Measurements from ENCODE around the gene NBPF12.
"Not testable (repeated sequence)": the region's sequence is repeated elsewhere in the genome, so short reads cannot be mapped to it uniquely, and the experiment has no call there.

The NBPF12 gene

DNA sequence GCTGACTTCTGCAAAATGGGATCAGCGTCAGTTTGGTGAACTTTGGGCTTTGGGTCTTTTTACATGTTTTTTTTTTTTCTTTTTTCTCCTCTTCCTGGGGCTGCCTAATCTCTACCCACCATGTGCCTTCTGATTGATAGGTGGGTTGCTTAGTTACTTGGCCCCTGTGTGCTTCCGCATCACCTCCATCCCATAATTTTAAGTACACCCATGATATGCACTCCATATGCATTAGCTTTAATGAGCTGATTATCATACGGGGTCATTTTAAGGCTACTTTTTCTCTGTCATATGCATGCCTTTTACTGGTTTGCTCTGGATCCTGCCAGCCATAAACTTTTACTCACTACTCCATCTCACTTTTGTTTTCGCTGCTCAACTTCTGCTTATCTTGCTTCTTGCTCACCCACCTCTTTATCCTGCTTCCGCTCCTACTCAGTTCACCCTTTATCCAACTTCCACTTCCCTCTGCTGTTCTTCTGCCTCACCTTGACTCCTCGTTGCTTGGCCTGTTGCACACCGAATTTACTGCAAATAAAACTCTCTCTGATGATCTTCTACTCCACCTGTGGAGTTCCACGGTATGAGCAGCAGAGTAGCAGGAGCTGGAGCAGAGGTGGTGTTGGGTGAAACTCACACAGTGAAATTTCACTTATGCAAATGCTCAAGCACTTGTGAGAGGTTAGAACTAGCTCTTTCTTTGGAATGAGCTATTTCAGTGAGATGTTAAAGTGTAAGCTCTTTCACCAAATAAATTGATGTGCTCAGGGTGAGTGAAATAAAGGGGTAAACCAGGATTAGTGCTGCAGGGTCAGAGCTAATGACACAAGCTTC is 3.5 kb upstream of the NBPF12 start:
- H3K4me1 ChIP-seq (ENCODE audit: control insufficient read depth, insufficient read depth, low read length); H3K4me2 ChIP-seq (ENCODE audit: low read length); H3K27me3 ChIP-seq (ENCODE audit: control insufficient read depth, insufficient read depth, low read length); H3K36me3 ChIP-seq (ENCODE audit: insufficient read depth, low read length); H3K9ac ChIP-seq (ENCODE audit: low read depth, low read length); H3K9me3 ChIP-seq (replicated peaks; ENCODE audit: low read length); H3K4me3 ChIP-seq (ENCODE audit: low read length): not testable (repeated sequence)

GRCh38 chr1:146937462-146937861 is 662 bp upstream of the NBPF12 start:
- H3K9me3 ChIP-seq (replicated peaks; ENCODE audit: low read length); H3K4me2 ChIP-seq (ENCODE audit: low read length); H3K4me1 ChIP-seq (ENCODE audit: control insufficient read depth, insufficient read depth, low read length); H3K36me3 ChIP-seq (ENCODE audit: insufficient read depth, low read length); H3K27me3 ChIP-seq (ENCODE audit: control insufficient read depth, insufficient read depth, low read length); H3K9ac ChIP-seq (ENCODE audit: low read depth, low read length); H3K4me3 ChIP-seq (ENCODE audit: low read length): not testable (repeated sequence)

DNA sequence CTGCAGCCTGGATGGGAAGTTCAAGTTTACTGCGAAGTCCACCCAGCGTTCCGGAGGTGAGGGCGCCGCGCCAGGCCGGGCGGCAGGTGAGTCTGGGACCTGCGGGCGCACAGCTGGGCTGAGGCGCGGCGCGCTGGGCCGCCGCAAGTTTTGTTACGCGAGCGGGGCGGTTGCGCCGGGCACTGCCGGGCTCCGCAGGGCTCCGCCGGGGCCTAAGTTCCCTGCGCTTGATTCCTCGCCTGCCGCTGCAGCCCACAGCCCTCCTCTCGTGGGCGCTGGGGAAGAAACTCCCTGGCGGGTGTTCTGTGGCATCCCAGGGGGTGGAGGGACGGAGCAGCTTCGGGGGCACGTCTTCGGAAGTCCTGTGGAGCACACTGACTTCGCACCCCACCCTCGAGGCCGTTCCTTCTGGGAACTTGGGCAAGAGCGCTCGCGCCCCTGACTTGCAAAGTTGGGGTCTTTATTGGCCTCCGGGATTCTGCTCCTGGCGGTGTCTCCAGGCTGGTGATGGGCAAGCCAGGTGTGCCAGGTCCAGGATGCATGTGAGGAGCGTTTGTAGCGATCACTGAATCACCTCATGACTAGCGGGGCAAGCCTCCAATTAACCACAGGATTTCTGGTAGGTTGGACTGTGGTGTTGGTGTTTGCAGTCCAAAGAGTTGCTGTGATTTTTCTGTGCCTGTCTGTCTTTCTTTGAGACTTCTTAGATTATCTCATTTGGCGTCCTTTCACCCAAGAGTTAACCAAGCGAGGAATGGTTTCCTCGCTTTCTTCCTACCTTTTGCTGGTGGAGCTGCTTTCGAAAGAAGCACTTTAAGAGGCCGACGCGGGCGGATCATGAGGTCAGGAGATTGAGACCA is 1.0 kb downstream of the NBPF12 start:
- not testable (repeated sequence) for H3K4me1 ChIP-seq (ENCODE audit: control insufficient read depth, insufficient read depth, low read length); H3K36me3 ChIP-seq (ENCODE audit: insufficient read depth, low read length); H3K27me3 ChIP-seq (ENCODE audit: control insufficient read depth, insufficient read depth, low read length); H3K9me3 ChIP-seq (replicated peaks; ENCODE audit: low read length)
- H3K9ac ChIP-seq (ENCODE audit: low read depth, low read length) = peak overlapping the region; percentile 88
- H3K4me3 ChIP-seq (ENCODE audit: low read length) = peak overlapping the region; percentile 81
- H3K4me2 ChIP-seq (ENCODE audit: low read length) = peak overlapping the region; percentile 86

- not testable (repeated sequence) for H3K27me3 ChIP-seq (ENCODE audit: control insufficient read depth, insufficient read depth, low read length); H3K4me3 ChIP-seq (ENCODE audit: low read length); H3K4me1 ChIP-seq (ENCODE audit: control insufficient read depth, insufficient read depth, low read length); H3K9ac ChIP-seq (ENCODE audit: low read depth, low read length); H3K9me3 ChIP-seq (replicated peaks; ENCODE audit: low read length); H3K4me2 ChIP-seq (ENCODE audit: low read length); H3K36me3 ChIP-seq (ENCODE audit: insufficient read depth, low read length)
Observed at GRCh38 chr1:146940293-146940692, 2.2 kb downstream of the NBPF12 start.

DNA sequence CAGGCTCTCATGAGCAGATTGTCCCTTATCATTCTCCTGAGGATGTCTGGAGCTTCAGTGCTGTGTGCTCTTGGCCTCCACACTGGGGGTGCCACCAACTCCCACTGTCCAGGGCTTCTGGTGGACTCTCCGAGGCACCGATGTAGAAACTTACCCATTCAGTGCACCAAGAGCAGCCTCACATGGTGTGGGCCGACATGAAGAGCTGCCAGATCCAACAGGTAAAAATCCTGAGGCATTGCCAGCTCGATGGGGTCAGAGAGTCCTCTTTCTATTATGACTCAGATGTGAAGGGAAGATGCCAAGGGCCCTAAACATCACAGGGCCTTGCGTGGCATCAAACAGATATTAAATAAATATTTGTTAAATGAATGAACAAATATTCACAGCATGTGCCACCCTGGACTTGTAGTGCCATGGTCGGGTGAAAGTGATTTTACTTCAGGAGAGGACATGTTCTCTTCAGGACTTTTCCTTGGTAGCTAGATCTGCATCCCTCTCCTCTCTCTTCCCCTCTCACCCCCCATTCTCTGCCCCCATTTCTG is 5.3 kb downstream of the NBPF12 start:
- not testable (repeated sequence) for H3K9ac ChIP-seq (ENCODE audit: low read depth, low read length); H3K4me1 ChIP-seq (ENCODE audit: control insufficient read depth, insufficient read depth, low read length); H3K4me3 ChIP-seq (ENCODE audit: low read length); H3K4me2 ChIP-seq (ENCODE audit: low read length); H3K36me3 ChIP-seq (ENCODE audit: insufficient read depth, low read length); H3K27me3 ChIP-seq (ENCODE audit: control insufficient read depth, insufficient read depth, low read length); H3K9me3 ChIP-seq (replicated peaks; ENCODE audit: low read length)

GRCh38 chr1:146948127-146948526 is 10.0 kb downstream of the NBPF12 start:
- H3K9ac ChIP-seq (ENCODE audit: low read depth, low read length); H3K4me3 ChIP-seq (ENCODE audit: low read length); H3K27me3 ChIP-seq (ENCODE audit: control insufficient read depth, insufficient read depth, low read length); H3K4me1 ChIP-seq (ENCODE audit: control insufficient read depth, insufficient read depth, low read length); H3K9me3 ChIP-seq (replicated peaks; ENCODE audit: low read length); H3K4me2 ChIP-seq (ENCODE audit: low read length); H3K36me3 ChIP-seq (ENCODE audit: insufficient read depth, low read length): not testable (repeated sequence)

GRCh38 chr1:146964340-146964739 is 26.2 kb downstream of the NBPF12 start:
- not testable (repeated sequence) for H3K4me3 ChIP-seq (ENCODE audit: low read length); H3K4me1 ChIP-seq (ENCODE audit: control insufficient read depth, insufficient read depth, low read length); H3K4me2 ChIP-seq (ENCODE audit: low read length); H3K27me3 ChIP-seq (ENCODE audit: control insufficient read depth, insufficient read depth, low read length); H3K36me3 ChIP-seq (ENCODE audit: insufficient read depth, low read length); H3K9me3 ChIP-seq (replicated peaks; ENCODE audit: low read length); H3K9ac ChIP-seq (ENCODE audit: low read depth, low read length)

DNA sequence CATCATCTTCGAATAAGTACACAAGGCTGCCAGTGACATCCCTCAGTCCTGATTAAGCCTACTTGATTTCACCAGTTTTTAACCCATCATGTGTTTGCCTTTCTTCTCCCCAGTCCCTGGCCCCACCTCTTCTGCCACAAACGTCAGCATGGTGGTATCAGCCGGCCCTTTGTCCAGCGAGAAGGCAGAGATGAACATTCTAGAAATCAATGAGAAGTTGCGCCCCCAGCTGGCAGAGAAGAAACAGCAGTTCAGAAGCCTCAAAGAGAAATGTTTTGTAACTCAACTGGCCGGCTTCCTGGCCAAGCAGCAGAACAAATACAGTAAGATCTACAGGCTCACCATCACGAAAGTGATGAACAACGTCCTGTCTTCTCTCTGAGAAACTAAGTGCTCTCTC is 28.2 kb downstream of the NBPF12 start:
- H3K4me1 ChIP-seq (ENCODE audit: control insufficient read depth, insufficient read depth, low read length); H3K27me3 ChIP-seq (ENCODE audit: control insufficient read depth, insufficient read depth, low read length); H3K36me3 ChIP-seq (ENCODE audit: insufficient read depth, low read length); H3K4me2 ChIP-seq (ENCODE audit: low read length); H3K4me3 ChIP-seq (ENCODE audit: low read length); H3K9me3 ChIP-seq (replicated peaks; ENCODE audit: low read length); H3K9ac ChIP-seq (ENCODE audit: low read depth, low read length): not testable (repeated sequence)

DNA sequence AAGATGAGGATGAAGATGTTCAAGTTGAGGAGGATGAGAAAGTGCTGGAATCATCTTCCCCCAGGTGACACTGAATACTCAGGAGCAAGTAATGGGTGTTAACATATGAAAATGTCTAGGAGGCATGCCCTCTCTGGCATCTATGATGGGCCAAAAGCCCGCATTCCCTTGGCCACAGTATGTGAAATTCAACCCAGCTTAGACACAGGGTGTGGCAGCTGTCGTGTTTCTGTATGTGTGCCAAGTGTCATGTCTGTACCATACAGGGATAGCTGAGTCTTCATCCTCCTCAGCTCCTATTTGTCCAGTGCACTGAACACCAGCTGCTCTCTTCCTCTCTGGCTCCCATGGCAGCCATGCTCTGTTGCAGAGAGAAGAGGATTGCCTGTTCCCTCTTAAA is 32.5 kb downstream of the NBPF12 start:
- H3K9me3 ChIP-seq (replicated peaks; ENCODE audit: low read length); H3K27me3 ChIP-seq (ENCODE audit: control insufficient read depth, insufficient read depth, low read length); H3K4me1 ChIP-seq (ENCODE audit: control insufficient read depth, insufficient read depth, low read length); H3K4me2 ChIP-seq (ENCODE audit: low read length); H3K9ac ChIP-seq (ENCODE audit: low read depth, low read length); H3K36me3 ChIP-seq (ENCODE audit: insufficient read depth, low read length); H3K4me3 ChIP-seq (ENCODE audit: low read length): not testable (repeated sequence)

GRCh38 chr1:146972681-146973080 is 34.6 kb downstream of the NBPF12 start:
- H3K36me3 ChIP-seq (ENCODE audit: insufficient read depth, low read length); H3K9ac ChIP-seq (ENCODE audit: low read depth, low read length); H3K27me3 ChIP-seq (ENCODE audit: control insufficient read depth, insufficient read depth, low read length): not testable (repeated sequence)

GRCh38 chr1:146985855-146986254 is 47.7 kb downstream of the NBPF12 start:
- not testable (repeated sequence) for H3K36me3 ChIP-seq (ENCODE audit: insufficient read depth, low read length); H3K4me1 ChIP-seq (ENCODE audit: control insufficient read depth, insufficient read depth, low read length); H3K9me3 ChIP-seq (replicated peaks; ENCODE audit: low read length); H3K4me2 ChIP-seq (ENCODE audit: low read length); H3K27me3 ChIP-seq (ENCODE audit: control insufficient read depth, insufficient read depth, low read length); H3K4me3 ChIP-seq (ENCODE audit: low read length); H3K9ac ChIP-seq (ENCODE audit: low read depth, low read length)

More at GRCh38 chr1:146972681-146973080, 34.6 kb downstream of the NBPF12 start:
- not testable (repeated sequence) for H3K4me3 ChIP-seq (ENCODE audit: low read length); H3K4me2 ChIP-seq (ENCODE audit: low read length); H3K4me1 ChIP-seq (ENCODE audit: control insufficient read depth, insufficient read depth, low read length); H3K9me3 ChIP-seq (replicated peaks; ENCODE audit: low read length)

- not testable (repeated sequence) for H3K4me1 ChIP-seq (ENCODE audit: control insufficient read depth, insufficient read depth, low read length); H3K4me2 ChIP-seq (ENCODE audit: low read length); H3K9me3 ChIP-seq (replicated peaks; ENCODE audit: low read length); H3K36me3 ChIP-seq (ENCODE audit: insufficient read depth, low read length); H3K9ac ChIP-seq (ENCODE audit: low read depth, low read length); H3K4me3 ChIP-seq (ENCODE audit: low read length); H3K27me3 ChIP-seq (ENCODE audit: control insufficient read depth, insufficient read depth, low read length)
Observed at GRCh38 chr1:146986450-146986849, 48.3 kb downstream of the NBPF12 start.

All from skeletal muscle satellite cell (primary cell).